ENCODE data around the gene NKX3-2.

DNA sequence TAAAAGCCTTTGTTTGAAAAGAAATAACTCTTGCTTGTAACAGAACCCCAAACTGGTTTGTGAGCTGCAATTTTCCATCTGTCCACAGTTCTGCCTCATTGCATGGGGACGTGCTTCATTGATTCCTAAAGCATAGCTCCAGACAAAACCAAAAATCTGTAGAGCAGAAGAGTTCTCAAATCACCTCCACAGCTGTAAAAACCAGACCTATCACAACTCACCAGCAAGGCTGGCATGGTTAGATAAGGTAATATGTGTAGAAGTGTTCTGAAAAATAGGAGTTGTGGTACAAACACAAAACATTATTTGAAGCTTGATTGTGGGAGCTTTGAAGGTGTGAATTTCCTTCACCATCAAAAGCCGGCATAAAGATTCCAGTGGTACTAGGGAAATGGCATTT is 47.7 kb downstream of the NKX3-2 start:
- TF ChIP-seq, protein P1, sequence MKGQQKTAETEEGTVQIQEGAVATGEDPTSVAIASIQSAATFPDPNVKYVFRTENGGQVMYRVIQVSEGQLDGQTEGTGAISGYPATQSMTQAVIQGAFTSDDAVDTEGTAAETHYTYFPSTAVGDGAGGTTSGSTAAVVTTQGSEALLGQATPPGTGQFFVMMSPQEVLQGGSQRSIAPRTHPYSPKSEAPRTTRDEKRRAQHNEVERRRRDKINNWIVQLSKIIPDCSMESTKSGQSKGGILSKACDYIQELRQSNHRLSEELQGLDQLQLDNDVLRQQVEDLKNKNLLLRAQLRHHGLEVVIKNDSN (IDR thresholded peaks at IDR 0.05; ENCODE audit: borderline replicate concordance, extremely low read length, insufficient read depth, low read depth, low read length) = no peak
- TF ChIP-seq, protein P2, sequence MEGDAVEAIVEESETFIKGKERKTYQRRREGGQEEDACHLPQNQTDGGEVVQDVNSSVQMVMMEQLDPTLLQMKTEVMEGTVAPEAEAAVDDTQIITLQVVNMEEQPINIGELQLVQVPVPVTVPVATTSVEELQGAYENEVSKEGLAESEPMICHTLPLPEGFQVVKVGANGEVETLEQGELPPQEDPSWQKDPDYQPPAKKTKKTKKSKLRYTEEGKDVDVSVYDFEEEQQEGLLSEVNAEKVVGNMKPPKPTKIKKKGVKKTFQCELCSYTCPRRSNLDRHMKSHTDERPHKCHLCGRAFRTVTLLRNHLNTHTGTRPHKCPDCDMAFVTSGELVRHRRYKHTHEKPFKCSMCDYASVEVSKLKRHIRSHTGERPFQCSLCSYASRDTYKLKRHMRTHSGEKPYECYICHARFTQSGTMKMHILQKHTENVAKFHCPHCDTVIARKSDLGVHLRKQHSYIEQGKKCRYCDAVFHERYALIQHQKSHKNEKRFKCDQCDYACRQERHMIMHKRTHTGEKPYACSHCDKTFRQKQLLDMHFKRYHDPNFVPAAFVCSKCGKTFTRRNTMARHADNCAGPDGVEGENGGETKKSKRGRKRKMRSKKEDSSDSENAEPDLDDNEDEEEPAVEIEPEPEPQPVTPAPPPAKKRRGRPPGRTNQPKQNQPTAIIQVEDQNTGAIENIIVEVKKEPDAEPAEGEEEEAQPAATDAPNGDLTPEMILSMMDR (IDR thresholded peaks at IDR 0.05 in 2 of 3, conservative IDR thresholded peaks at IDR 0.05 in 1 of 3; ENCODE audit: control insufficient read depth in 2 of 3, extremely low read depth in 1 of 3, insufficient read depth in 1 of 3, low read depth in 3 of 3, low read length in 3 of 3) = no peak
- TF ChIP-seq STAT1 (conservative IDR thresholded peaks at IDR 0.05) (no peak), NR2C2 (IDR thresholded peaks at IDR 0.05; ENCODE audit: borderline replicate concordance, control insufficient read depth, insufficient read length, low read depth) (no peak), ZNF274 (IDR thresholded peaks at IDR 0.05; ENCODE audit: insufficient read depth, insufficient read length) (no peak), SRF (IDR thresholded peaks at IDR 0.05; ENCODE audit: low read depth in 2 of 2, low read length in 2 of 2) (no peak), ELK1 (IDR thresholded peaks at IDR 0.05; ENCODE audit: low read depth, low read length) (no peak), POLR2A (IDR thresholded peaks at IDR 0.05; ENCODE audit: low read depth, low read length) (no peak), YY1 (IDR thresholded peaks at IDR 0.05; ENCODE audit: low read depth, low read length) (no peak), NR2F1 (conservative IDR thresholded peaks at IDR 0.05) (no peak), ATF3 (IDR thresholded peaks at IDR 0.05; ENCODE audit: borderline replicate concordance, extremely low read depth, low read depth, low read length) (no peak), ZNF384 (IDR thresholded peaks at IDR 0.05; ENCODE audit: borderline replicate concordance, low read depth, low read length) (no peak)
